Body of pancreas (tissue), 4 donors: Measurements from ENCODE around the gene FLT1. TPM values are rescaled to one million over a fixed set of nuclear protein-coding genes. Genes with fewer than 3 reads are reported as not detected.
A peak's percentile ranks its signal among the peaks of the same experiment; 100 is the strongest.

ENCODE experiments used
- ATAC-seq: fragments of 150-250 bp; one replicate; pipeline ENCODE4 v1.9.1; 2016
- DNase-seq, 4 donors: peaks; one replicate each; pipeline ENCODE4 v3.0.0-alpha.2; 2019
- H3K27ac ChIP-seq, 4 donors: fragments of 200-600 bp; sonication (generic); 1 replicate in 3 of 4; 2 replicates in 1 of 4; pipeline versions ENCODE4 v1.5.1 to v1.6.1; 2016 to 2019; ENCODE audit warnings: mild to moderate bottlenecking in 1 of 4, mixed read lengths in 1 of 4, moderate library complexity in 1 of 4
- H3K27me3 ChIP-seq, 2 donors: fragments of 200-600 bp; sonication (generic); one replicate each; pipeline ENCODE4 v1.6.0; 2016; ENCODE audit warnings: mild to moderate bottlenecking in 1 of 2
- H3K36me3 ChIP-seq, 2 donors: fragments of 200-600 bp; sonication (generic); replicated peaks in 1 of 2; 2 replicates each; pipeline ENCODE4 v1.5.1; 2016; ENCODE audit warnings: low read depth in 2 of 2; ENCODE audit not compliant: insufficient read depth in 1 of 2
- H3K4me1 ChIP-seq: fragments of 200-600 bp; sonication (generic); one replicate; pipeline ENCODE4 v1.6.0; 2016
- H3K4me3 ChIP-seq, 2 donors: fragments of 200-600 bp; sonication (generic); 1 replicate in 1 of 2; 2 replicates in 1 of 2; pipeline ENCODE4 v1.5.1; 2016 to 2019
- H3K9me3 ChIP-seq, 3 donors: fragments of 200-600 bp; sonication (generic); 1 replicate in 2 of 3; 2 replicates in 1 of 3; pipeline ENCODE4 v1.5.1; 2016
- CTCF ChIP-seq, 7 experiments: fragments of 450-650 bp in 4 of 7; fragments of 200-600 bp in 3 of 7; sonication (generic) in 3 of 7; IDR thresholded peaks; one replicate each; pipeline ENCODE4 v1.5.1; 2016 to 2019; ENCODE audit warnings: antibody characterized with exemption in 7 of 7
- POLR2A ChIP-seq, 3 donors: fragments of 450-650 bp; IDR thresholded peaks; one replicate each; pipeline ENCODE4 v1.6.1; 2016; ENCODE audit warnings: antibody characterized with exemption in 3 of 3, mild to moderate bottlenecking in 2 of 3
- WGBS, 2 donors: methylation state at CpG; one replicate each; pipeline ENCODE4 v1.1.5; 2017; 5-methylcytosine and 5-hydroxymethylcytosine counted together
- intact Hi-C: fragments of 100-400 bp; cut with DNase I; formaldehyde crosslinking; loops from one replicate; pipeline ENCODE4 v1.15.1; 2023
- total RNA-seq, 2 donors: library from RNA; depleted of rRNA; stranded (reverse); fragments of >200 nt; gene quantifications; one replicate each; pipeline ENCODE4 v1.1.0, GENCODE V29; 2016

FLT1 gene
- total RNA-seq, 2 donors from 2014 or later: 15.3 to 20.4 TPM

DNA sequence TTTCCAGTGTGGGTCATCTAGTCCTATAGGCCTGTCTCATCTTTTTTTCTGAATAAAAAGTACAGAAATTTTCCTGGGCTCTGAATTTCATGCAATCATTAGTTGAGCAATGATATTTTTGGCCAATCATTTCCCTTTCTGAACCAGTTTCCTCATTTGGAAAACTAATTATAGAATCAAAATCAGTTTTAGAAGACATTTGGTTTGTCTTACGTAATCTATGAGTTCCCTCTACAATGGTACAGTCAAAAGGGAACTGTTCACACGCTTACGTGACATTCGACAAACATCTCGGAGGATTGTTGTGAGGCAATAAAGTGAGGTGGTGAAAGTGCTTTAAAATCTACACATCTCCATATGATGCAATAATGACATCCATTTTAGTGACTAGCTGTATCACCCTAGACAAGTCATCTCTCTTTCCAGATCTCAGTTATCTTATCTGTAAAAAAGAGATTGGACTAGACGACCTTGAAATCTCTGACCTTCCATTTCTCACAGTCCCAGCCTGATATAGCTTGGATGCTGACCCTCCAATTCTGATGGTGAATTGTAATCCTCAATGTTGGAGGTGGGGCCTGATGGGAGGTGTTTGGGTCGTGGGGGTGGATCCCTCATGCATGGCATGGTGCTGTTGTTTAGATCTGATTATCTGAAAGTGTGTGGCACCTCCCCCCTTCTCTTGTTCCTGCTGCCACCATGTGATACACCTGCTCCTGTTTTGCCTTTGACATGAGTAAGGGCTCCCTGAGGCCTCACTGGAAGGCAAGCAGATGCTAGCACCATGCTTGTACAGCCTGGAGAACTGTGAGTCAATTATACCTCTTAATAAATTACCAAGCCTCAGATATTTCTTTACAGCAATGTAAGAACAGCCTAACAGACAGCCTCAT lies 26.7 kb downstream of the FLT1 start:
- Histone ChIP-seq H3K36me3 (no peaks in the 10 kb centered on the region), H3K4me3 (no peak overlapping the region), H3K27ac (no peak overlapping the region), H3K9me3 (no peaks in the 10 kb centered on the region), H3K27me3 (no peaks in the 10 kb centered on the region), H3K4me1 (no peaks in the 10 kb centered on the region)
- no peak for TF ChIP-seq POLR2A (IDR thresholded peaks at IDR 0.05)
- intact Hi-C loops: no loop called here
- DNase-seq (peak in 1 of 4 donors; percentile 50), ATAC-seq (no peak)
- 61 to 75% methylated on average over 7 of the region's 7 CpGs for WGBS, 2 donors

GRCh38 chr13:28467034-28467433 lies 27.9 kb downstream of the FLT1 start:
- Histone ChIP-seq H3K36me3 (no peaks in the 10 kb centered on the region), H3K27me3 (no peaks in the 10 kb centered on the region), H3K27ac (no peak overlapping the region), H3K4me3 (no peak overlapping the region), H3K4me1 (no peaks in the 10 kb centered on the region), H3K9me3 (no peaks in the 10 kb centered on the region)
- intact Hi-C loops: no loop called here
- DNase-seq: no peak
- WGBS, 2 donors: 78 to 80% methylated on average over 3 of the region's 3 CpGs
- ATAC-seq: no peak
- TF ChIP-seq CTCF (IDR thresholded peaks at IDR 0.05): no peak

- no peak overlapping the region for H3K4me3 ChIP-seq
- H3K9me3 ChIP-seq: no peaks in the 10 kb centered on the region
- H3K4me1 ChIP-seq: no peaks in the 10 kb centered on the region
- no peaks in the 10 kb centered on the region for H3K36me3 ChIP-seq
- TF ChIP-seq POLR2A (IDR thresholded peaks at IDR 0.05) (no peak), CTCF (IDR thresholded peaks at IDR 0.05) (no peak)
- intact Hi-C loops: no loop called here
- H3K27me3 ChIP-seq: no peaks in the 10 kb centered on the region
- DNase-seq (no peak), ATAC-seq (no peak)
- WGBS, 2 donors: 79 to 91% methylated on average over 3 of the region's 3 CpGs
- H3K27ac ChIP-seq: no peak overlapping the region
Measured at GRCh38 chr13:28466151-28466550, 28.8 kb downstream of the FLT1 start.

- Histone ChIP-seq H3K27me3 (no peaks in the 10 kb centered on the region), H3K27ac (no peak overlapping the region), H3K4me3 (no peak overlapping the region), H3K9me3 (no peaks in the 10 kb centered on the region), H3K36me3 (no peaks in the 10 kb centered on the region), H3K4me1 (no peaks in the 10 kb centered on the region)
- WGBS, 2 donors: 56 to 73% methylated on average over 6 of the region's 6 CpGs
- DNase-seq (no peak), ATAC-seq (no peak)
- no peak for TF ChIP-seq POLR2A (IDR thresholded peaks at IDR 0.05)
- TF ChIP-seq CTCF (IDR thresholded peaks at IDR 0.05): no peak
- intact Hi-C loops: no loop called here
Measured at GRCh38 chr13:28464861-28465460, 30.0 kb downstream of the FLT1 start.

DNA sequence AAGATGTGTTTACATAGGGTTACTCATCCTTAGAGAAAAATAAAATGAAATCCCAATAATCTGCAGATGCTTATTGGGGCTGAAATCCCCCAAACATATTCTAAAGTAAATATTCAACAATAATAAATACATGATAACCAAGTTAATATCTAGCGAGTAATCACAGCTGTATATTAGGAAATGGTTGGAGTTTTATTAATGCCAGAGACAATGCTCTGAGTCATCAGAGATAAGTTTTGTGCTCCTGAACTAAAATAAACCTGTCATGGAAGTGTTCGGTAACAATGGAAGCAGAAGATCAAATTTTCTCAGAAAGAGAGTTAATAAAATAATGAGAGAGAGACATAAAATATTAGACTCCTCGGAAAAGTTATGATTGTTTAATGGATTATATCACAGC lies 31.4 kb downstream of the FLT1 start:
- H3K36me3 ChIP-seq: no peaks in the 10 kb centered on the region
- TF ChIP-seq CTCF (IDR thresholded peaks at IDR 0.05) (no peak), POLR2A (IDR thresholded peaks at IDR 0.05) (no peak)
- ATAC-seq: no peak
- H3K4me3 ChIP-seq: no peak overlapping the region
- no peaks in the 10 kb centered on the region for H3K9me3 ChIP-seq
- no peaks in the 10 kb centered on the region for H3K27me3 ChIP-seq
- WGBS, 2 donors: 34 to 47% methylated on average over 3 of the region's 3 CpGs
- DNase-seq: no peak
- H3K4me1 ChIP-seq: no peaks in the 10 kb centered on the region
- intact Hi-C loops: no loop called here
- no peak overlapping the region for H3K27ac ChIP-seq
